ENCODE measurements around the gene CELSR1.
"Not testable (repeated sequence)": the region's sequence is repeated elsewhere in the genome, so short reads cannot be mapped to it uniquely, and the experiment has no call there.

CELSR1 gene

GRCh38 chr22:46518542-46519325 is 18.7 kb downstream of the CELSR1 start:
- H3K4me1 Mint-ChIP-seq, result peaks cover 3% of the 10 kb centered on the region
- no peak for ATAC-seq
- H3K27ac Mint-ChIP-seq, result no peak overlapping the region
- no peaks in the 10 kb centered on the region for H3K36me3 Mint-ChIP-seq (ENCODE audit: low read depth)
- no peak for DNase-seq
- no peaks in the 10 kb centered on the region for H3K9me3 Mint-ChIP-seq
- H3K4me3 Mint-ChIP-seq, result no peak overlapping the region
- H3K27me3 Mint-ChIP-seq, result peaks cover 2% of the 10 kb centered on the region

GRCh38 chr22:46518038-46518437 is 19.4 kb downstream of the CELSR1 start:
- H3K9me3 Mint-ChIP-seq, result no peaks in the 10 kb centered on the region
- H3K27ac Mint-ChIP-seq, result no peak overlapping the region
- H3K27me3 Mint-ChIP-seq, result no peaks in the 10 kb centered on the region
- ATAC-seq (no peak), DNase-seq (no peak)
- no peak overlapping the region for H3K4me3 Mint-ChIP-seq
- H3K36me3 Mint-ChIP-seq (ENCODE audit: low read depth), result no peaks in the 10 kb centered on the region
- H3K4me1 Mint-ChIP-seq, result peaks cover 3% of the 10 kb centered on the region

- Mint-ChIP-seq H3K36me3 (ENCODE audit: low read depth) (no peaks in the 10 kb centered on the region), H3K27ac (no peak overlapping the region), H3K27me3 (no peaks in the 10 kb centered on the region), H3K4me1 (peaks cover 3% of the 10 kb centered on the region), H3K4me3 (no peak overlapping the region), H3K9me3 (no peaks in the 10 kb centered on the region)
- no peak for ATAC-seq
- no peak for DNase-seq
These were observed 20.1 kb downstream of the CELSR1 start for GRCh38 chr22:46517255-46517761.

GRCh38 chr22:46516638-46517037 is 20.8 kb downstream of the CELSR1 start:
- Mint-ChIP-seq H3K9me3 (no peaks in the 10 kb centered on the region), H3K36me3 (ENCODE audit: low read depth) (no peaks in the 10 kb centered on the region), H3K27ac (no peak overlapping the region), H3K27me3 (no peaks in the 10 kb centered on the region), H3K4me1 (peaks cover 3% of the 10 kb centered on the region), H3K4me3 (no peak overlapping the region)
- ATAC-seq (no peak), DNase-seq (no peak)

GRCh38 chr22:46516112-46516487 is 21.3 kb downstream of the CELSR1 start:
- H3K27me3 Mint-ChIP-seq; H3K9me3 Mint-ChIP-seq; ATAC-seq; DNase-seq; H3K27ac Mint-ChIP-seq; H3K4me3 Mint-ChIP-seq; H3K4me1 Mint-ChIP-seq; H3K36me3 Mint-ChIP-seq (ENCODE audit: low read depth): not testable (repeated sequence)

GRCh38 chr22:46515208-46516111 is 22.0 kb downstream of the CELSR1 start:
- Mint-ChIP-seq H3K27me3 (no peaks in the 10 kb centered on the region), H3K4me3 (no peak overlapping the region), H3K27ac (no peak overlapping the region), H3K9me3 (no peaks in the 10 kb centered on the region), H3K36me3 (ENCODE audit: low read depth) (no peaks in the 10 kb centered on the region), H3K4me1 (peaks cover 3% of the 10 kb centered on the region)
- DNase-seq, result no peak
- peak; percentile 65 for ATAC-seq

- DNase-seq, result no peak
- H3K4me1 Mint-ChIP-seq, result peaks cover 3% of the 10 kb centered on the region
- no peak for ATAC-seq
These were observed 22.7 kb downstream of the CELSR1 start for GRCh38 chr22:46514592-46515207.

GRCh38 chr22:46513908-46514550 is 23.4 kb downstream of the CELSR1 start:
- H3K27me3 Mint-ChIP-seq, result no peaks in the 10 kb centered on the region
- H3K36me3 Mint-ChIP-seq (ENCODE audit: low read depth), result no peaks in the 10 kb centered on the region
- no peak overlapping the region for H3K4me3 Mint-ChIP-seq
- no peak overlapping the region for H3K27ac Mint-ChIP-seq
- DNase-seq, result no peak
- ATAC-seq, result no peak
- H3K9me3 Mint-ChIP-seq, result no peaks in the 10 kb centered on the region
- peaks cover 3% of the 10 kb centered on the region for H3K4me1 Mint-ChIP-seq

More at GRCh38 chr22:46514592-46515207, 22.7 kb downstream of the CELSR1 start:
- H3K9me3 Mint-ChIP-seq, result no peaks in the 10 kb centered on the region
- no peak overlapping the region for H3K4me3 Mint-ChIP-seq
- H3K36me3 Mint-ChIP-seq (ENCODE audit: low read depth), result no peaks in the 10 kb centered on the region
- H3K27me3 Mint-ChIP-seq, result no peaks in the 10 kb centered on the region
- no peak overlapping the region for H3K27ac Mint-ChIP-seq

GRCh38 chr22:46512683-46513082 is 24.7 kb downstream of the CELSR1 start:
- Mint-ChIP-seq H3K4me1 (peaks cover 3% of the 10 kb centered on the region), H3K36me3 (ENCODE audit: low read depth) (no peaks in the 10 kb centered on the region), H3K27ac (no peak overlapping the region), H3K4me3 (no peak overlapping the region), H3K27me3 (no peaks in the 10 kb centered on the region), H3K9me3 (no peaks in the 10 kb centered on the region)
- ATAC-seq, result no peak
- no peak for DNase-seq

GRCh38 chr22:46512039-46512370 is 25.4 kb downstream of the CELSR1 start:
- ATAC-seq (no peak), DNase-seq (no peak)
- H3K4me1 Mint-ChIP-seq, result no peaks in the 10 kb centered on the region
- H3K36me3 Mint-ChIP-seq (ENCODE audit: low read depth), result no peaks in the 10 kb centered on the region
- no peaks in the 10 kb centered on the region for H3K27me3 Mint-ChIP-seq
- H3K27ac Mint-ChIP-seq, result no peak overlapping the region
- no peaks in the 10 kb centered on the region for H3K9me3 Mint-ChIP-seq
- no peak overlapping the region for H3K4me3 Mint-ChIP-seq

- Mint-ChIP-seq H3K27me3 (no peaks in the 10 kb centered on the region), H3K4me3 (no peak overlapping the region), H3K9me3 (no peaks in the 10 kb centered on the region), H3K36me3 (ENCODE audit: low read depth) (no peaks in the 10 kb centered on the region), H3K27ac (no peak overlapping the region), H3K4me1 (no peaks in the 10 kb centered on the region)
- ATAC-seq, result no peak
- no peak for DNase-seq
These were observed 26.0 kb downstream of the CELSR1 start for GRCh38 chr22:46511151-46512038.

- Mint-ChIP-seq H3K9me3 (no peaks in the 10 kb centered on the region), H3K4me1 (no peaks in the 10 kb centered on the region), H3K27me3 (no peaks in the 10 kb centered on the region), H3K36me3 (ENCODE audit: low read depth) (no peaks in the 10 kb centered on the region), H3K27ac (no peak overlapping the region), H3K4me3 (no peak overlapping the region)
- DNase-seq, result no peak
- ATAC-seq, result no peak
These were observed 27.9 kb downstream of the CELSR1 start for GRCh38 chr22:46509416-46510089.

GRCh38 chr22:46508491-46508999 is 28.9 kb downstream of the CELSR1 start:
- Mint-ChIP-seq H3K27me3 (no peaks in the 10 kb centered on the region), H3K36me3 (ENCODE audit: low read depth) (no peaks in the 10 kb centered on the region), H3K9me3 (no peaks in the 10 kb centered on the region), H3K4me1 (no peaks in the 10 kb centered on the region), H3K4me3 (no peak overlapping the region), H3K27ac (no peak overlapping the region)
- ATAC-seq, result no peak
- DNase-seq, result no peak

Measured in activated naive CD8-positive, alpha-beta T cell treated with anti-CD3 and anti-CD28 coated beads, Interleukin-2, amount 50 U/mL, for 24 hours (primary cell).